Astrocyte of the spinal cord (primary cell): ENCODE data around the gene ZNF439.
"Not testable (repeated sequence)": the region's sequence is repeated elsewhere in the genome, so short reads cannot be mapped to it uniquely, and the experiment has no call there.

Source experiments
- DNase-seq: peaks from one replicate; pipeline ENCODE4 v3.0.0; 2011; ENCODE audit warnings: low read depth, low spot score
- H3K4me3 ChIP-seq: 2 replicates; pipeline ENCODE4 v1.5.1; 2011; ENCODE audit warnings: low read depth, mild to moderate bottlenecking, low read length, moderate library complexity
- CTCF ChIP-seq: IDR thresholded peaks from 2 replicates; pipeline ENCODE4 v1.5.1; 2012; ENCODE audit warnings: low read depth, mild to moderate bottlenecking, low read length, inconsistent platforms
- in situ Hi-C: cut with HindIII; loops from 2 replicates; pipeline ENCODE4 v1.10.0; 2017; ENCODE audit warnings: low sequenced_read_pairs

ZNF439 gene

GRCh38 chr19:11890634-11891033, 42.1 kb downstream of the ZNF439 start:
- in situ Hi-C loops, result no loop called here
- DNase-seq, result no peak
- TF ChIP-seq CTCF, result no peak
- H3K4me3 ChIP-seq, result no peak overlapping the region

DNA sequence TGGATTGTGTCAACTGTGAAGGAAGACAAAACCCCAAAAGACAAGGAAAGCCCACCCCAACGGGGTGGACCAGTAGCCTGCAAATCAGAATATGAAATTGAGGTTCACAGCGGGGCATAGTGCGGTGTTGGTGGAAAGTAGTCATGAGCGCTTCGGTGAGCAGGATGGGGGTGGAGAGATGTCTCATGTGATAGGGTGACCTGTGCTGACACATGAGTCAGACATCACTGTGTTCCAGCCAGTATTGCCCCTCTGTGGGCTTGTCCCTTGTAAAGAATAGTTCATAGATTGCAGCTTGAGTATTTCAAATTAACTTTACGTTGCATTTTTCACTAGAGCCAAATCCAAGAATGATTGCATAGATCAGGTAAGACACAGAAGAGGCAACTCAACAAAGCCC, 46.3 kb downstream of the ZNF439 start:
- in situ Hi-C loops, result no loop called here
- no peak overlapping the region for H3K4me3 ChIP-seq
- no peak for TF ChIP-seq CTCF
- DNase-seq, result no peak

- DNase-seq, result no peak
- no peak overlapping the region for H3K4me3 ChIP-seq
- TF ChIP-seq CTCF, result no peak
- in situ Hi-C loops, result no loop called here
Measured at GRCh38 chr19:11902228-11902627, 53.7 kb downstream of the ZNF439 start.

DNA sequence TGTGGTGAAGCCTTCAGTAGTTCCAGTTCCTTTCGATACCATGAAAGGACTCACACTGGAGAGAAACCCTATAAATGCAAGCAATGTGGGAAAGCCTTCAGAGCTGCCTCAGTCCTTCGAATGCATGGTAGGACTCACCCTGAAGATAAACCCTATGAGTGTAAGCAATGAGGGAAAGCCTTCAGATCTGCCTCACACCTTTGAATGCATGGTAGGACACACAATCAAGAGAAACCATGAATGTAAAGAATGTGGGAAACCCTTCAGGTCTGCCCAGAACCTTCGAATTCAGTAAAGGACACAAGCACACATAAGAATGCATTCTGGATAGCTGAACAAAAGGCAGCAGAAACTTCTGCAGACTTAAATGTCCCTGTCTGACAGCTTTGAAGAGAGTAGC, 57.4 kb downstream of the ZNF439 start:
- no peak for TF ChIP-seq CTCF

GRCh38 chr19:11911937-11912336, 63.4 kb downstream of the ZNF439 start:
- DNase-seq, H3K4me3 ChIP-seq, in situ Hi-C loops: not testable (repeated sequence)

More for the DNA sequence above, 57.4 kb downstream of the ZNF439 start:
- no peak overlapping the region for H3K4me3 ChIP-seq
- in situ Hi-C loops, result no loop called here
- no peak for DNase-seq

- in situ Hi-C loops, DNase-seq, H3K4me3 ChIP-seq: not testable (repeated sequence)
Measured at GRCh38 chr19:11914417-11915051, 66.0 kb downstream of the ZNF439 start.
